ENCODE measurements around the gene AQP12B. TPM values are rescaled to one million over a fixed set of nuclear protein-coding genes. Genes with fewer than 3 reads are reported as not detected.
"Not testable (repeated sequence)": the region's sequence is repeated elsewhere in the genome, so short reads cannot be mapped to it uniquely, and the experiment has no call there.

AQP12B gene
- total RNA-seq, 1 donor from 2014 or later: not detected

GRCh38 chr2:240701091-240701735 lies 18.5 kb upstream of the AQP12B start:
- H3K27ac Mint-ChIP-seq (ENCODE audit: unreplicated experiment): no peak overlapping the region
- H3K9me3 Mint-ChIP-seq (ENCODE audit: unreplicated experiment): no peaks in the 10 kb centered on the region
- no peaks in the 10 kb centered on the region for H3K4me1 Mint-ChIP-seq (ENCODE audit: unreplicated experiment)
- no peak overlapping the region for H3K4me3 Mint-ChIP-seq (ENCODE audit: unreplicated experiment)
- no peak for TF ChIP-seq CTCF (IDR thresholded peaks at IDR 0.05; ENCODE audit: unreplicated experiment)
- DNase-seq (ENCODE audit: low spot score): no peak
- H3K27me3 Mint-ChIP-seq (ENCODE audit: unreplicated experiment): peaks cover 2% of the 10 kb centered on the region
- no peaks in the 10 kb centered on the region for H3K36me3 Mint-ChIP-seq (ENCODE audit: low read depth, unreplicated experiment)

- H3K36me3 Mint-ChIP-seq (ENCODE audit: low read depth, unreplicated experiment); H3K27me3 Mint-ChIP-seq (ENCODE audit: unreplicated experiment); H3K4me1 Mint-ChIP-seq (ENCODE audit: unreplicated experiment); H3K27ac Mint-ChIP-seq (ENCODE audit: unreplicated experiment); H3K9me3 Mint-ChIP-seq (ENCODE audit: unreplicated experiment); H3K4me3 Mint-ChIP-seq (ENCODE audit: unreplicated experiment); DNase-seq (ENCODE audit: low spot score): not testable (repeated sequence)
Observed at GRCh38 chr2:240700616-240701015, 17.9 kb upstream of the AQP12B start.

- H3K36me3 Mint-ChIP-seq (ENCODE audit: low read depth, unreplicated experiment); H3K27ac Mint-ChIP-seq (ENCODE audit: unreplicated experiment); H3K27me3 Mint-ChIP-seq (ENCODE audit: unreplicated experiment); H3K9me3 Mint-ChIP-seq (ENCODE audit: unreplicated experiment); DNase-seq (ENCODE audit: low spot score); H3K4me3 Mint-ChIP-seq (ENCODE audit: unreplicated experiment); H3K4me1 Mint-ChIP-seq (ENCODE audit: unreplicated experiment): not testable (repeated sequence)
Observed at GRCh38 chr2:240699835-240700234, 17.1 kb upstream of the AQP12B start.

GRCh38 chr2:240698852-240699561 lies 16.3 kb upstream of the AQP12B start:
- H3K27me3 Mint-ChIP-seq (ENCODE audit: unreplicated experiment); H3K9me3 Mint-ChIP-seq (ENCODE audit: unreplicated experiment); DNase-seq (ENCODE audit: low spot score); H3K4me3 Mint-ChIP-seq (ENCODE audit: unreplicated experiment); H3K27ac Mint-ChIP-seq (ENCODE audit: unreplicated experiment); H3K4me1 Mint-ChIP-seq (ENCODE audit: unreplicated experiment); H3K36me3 Mint-ChIP-seq (ENCODE audit: low read depth, unreplicated experiment): not testable (repeated sequence)

GRCh38 chr2:240696469-240696868 lies 13.8 kb upstream of the AQP12B start:
- H3K4me1 Mint-ChIP-seq (ENCODE audit: unreplicated experiment); H3K9me3 Mint-ChIP-seq (ENCODE audit: unreplicated experiment); H3K27ac Mint-ChIP-seq (ENCODE audit: unreplicated experiment); H3K27me3 Mint-ChIP-seq (ENCODE audit: unreplicated experiment); H3K36me3 Mint-ChIP-seq (ENCODE audit: low read depth, unreplicated experiment); DNase-seq (ENCODE audit: low spot score); H3K4me3 Mint-ChIP-seq (ENCODE audit: unreplicated experiment): not testable (repeated sequence)

GRCh38 chr2:240695593-240695992 lies 12.9 kb upstream of the AQP12B start:
- not testable (repeated sequence) for H3K4me3 Mint-ChIP-seq (ENCODE audit: unreplicated experiment); H3K4me1 Mint-ChIP-seq (ENCODE audit: unreplicated experiment); H3K27ac Mint-ChIP-seq (ENCODE audit: unreplicated experiment); H3K9me3 Mint-ChIP-seq (ENCODE audit: unreplicated experiment); DNase-seq (ENCODE audit: low spot score); H3K36me3 Mint-ChIP-seq (ENCODE audit: low read depth, unreplicated experiment); H3K27me3 Mint-ChIP-seq (ENCODE audit: unreplicated experiment)

- DNase-seq (ENCODE audit: low spot score); H3K36me3 Mint-ChIP-seq (ENCODE audit: low read depth, unreplicated experiment); H3K4me1 Mint-ChIP-seq (ENCODE audit: unreplicated experiment); H3K27me3 Mint-ChIP-seq (ENCODE audit: unreplicated experiment); H3K27ac Mint-ChIP-seq (ENCODE audit: unreplicated experiment); H3K4me3 Mint-ChIP-seq (ENCODE audit: unreplicated experiment); H3K9me3 Mint-ChIP-seq (ENCODE audit: unreplicated experiment): not testable (repeated sequence)
Observed at GRCh38 chr2:240694304-240694703, 11.6 kb upstream of the AQP12B start.

GRCh38 chr2:240692583-240693561 lies 10.2 kb upstream of the AQP12B start:
- not testable (repeated sequence) for H3K4me1 Mint-ChIP-seq (ENCODE audit: unreplicated experiment); H3K27ac Mint-ChIP-seq (ENCODE audit: unreplicated experiment); H3K36me3 Mint-ChIP-seq (ENCODE audit: low read depth, unreplicated experiment); H3K27me3 Mint-ChIP-seq (ENCODE audit: unreplicated experiment); H3K9me3 Mint-ChIP-seq (ENCODE audit: unreplicated experiment); H3K4me3 Mint-ChIP-seq (ENCODE audit: unreplicated experiment)
- peak; percentile 2 for DNase-seq (ENCODE audit: low spot score)

- not testable (repeated sequence) for H3K4me1 Mint-ChIP-seq (ENCODE audit: unreplicated experiment); H3K27ac Mint-ChIP-seq (ENCODE audit: unreplicated experiment); H3K27me3 Mint-ChIP-seq (ENCODE audit: unreplicated experiment); H3K9me3 Mint-ChIP-seq (ENCODE audit: unreplicated experiment); DNase-seq (ENCODE audit: low spot score); H3K36me3 Mint-ChIP-seq (ENCODE audit: low read depth, unreplicated experiment); H3K4me3 Mint-ChIP-seq (ENCODE audit: unreplicated experiment)
Observed at GRCh38 chr2:240691631-240692420, 9.1 kb upstream of the AQP12B start, which contains the start of gene AQP12A. AQP12A (plus strand) TSS chr2:240691866; CDS start chr2:240691914, 48 bp downstream.

- not testable (repeated sequence) for H3K4me3 Mint-ChIP-seq (ENCODE audit: unreplicated experiment); DNase-seq (ENCODE audit: low spot score); H3K36me3 Mint-ChIP-seq (ENCODE audit: low read depth, unreplicated experiment); H3K4me1 Mint-ChIP-seq (ENCODE audit: unreplicated experiment); H3K27me3 Mint-ChIP-seq (ENCODE audit: unreplicated experiment); H3K27ac Mint-ChIP-seq (ENCODE audit: unreplicated experiment); H3K9me3 Mint-ChIP-seq (ENCODE audit: unreplicated experiment)
Observed at GRCh38 chr2:240691075-240691427, 8.4 kb upstream of the AQP12B start.

Measured in endothelial cell (in vitro differentiated cells).